ENCODE measurements around the gene VAPB. TPM values are rescaled to one million over a fixed set of nuclear protein-coding genes. Genes with fewer than 3 reads are reported as not detected.

VAPB gene
- total and polyA plus RNA-seq, 2 of the 4 experiments (the other 2 are of a cell fraction), result 9.1 to 26.0 TPM

- H3K4me3 ChIP-seq (ENCODE audit: insufficient read depth, low read depth, low read length), result no peak overlapping the region
- POLR2A ChIA-PET (ENCODE audit: unreplicated experiment), result no interaction called here
- H2AK9ac ChIP-seq (replicated peaks; ENCODE audit: low read depth, low read length, poor library complexity), result no peak overlapping the region
- no TSS peak for BruUV-seq (replicated peaks)
- no peak overlapping the region for H2AK5ac ChIP-seq (ENCODE audit: low read depth, low read length)
- H3K4me2 ChIP-seq (ENCODE audit: low read depth, low read length), result no peak overlapping the region
- no peak overlapping the region for H2BK120ac ChIP-seq (ENCODE audit: low read depth, low read length)
- no peak overlapping the region for H3K9ac ChIP-seq (ENCODE audit: low read depth, low read length)
- in situ Hi-C loops (cut with MboI; ENCODE audit: low sequenced_read_pairs) (no loop called here), intact Hi-C loops (cut with micrococcal nuclease) (no loop called here), dilution Hi-C loops (cut with HindIII; ENCODE audit: low sequenced_read_pairs, unreplicated experiment) (no loop called here)
- H2AFZ ChIP-seq (replicated peaks; ENCODE audit: low read length, poor library complexity), result no peak overlapping the region
- H3K18ac ChIP-seq (ENCODE audit: low read depth, low read length), result no peak overlapping the region
- no peak for TF ChIP-seq RCOR1 (IDR thresholded peaks at IDR 0.05; ENCODE audit: insufficient replicate concordance, low read length)
- no peak for TF ChIP-seq SMC3 (IDR thresholded peaks at IDR 0.05; ENCODE audit: low read depth, low read length)
- no peak for TF ChIP-seq MAZ (IDR thresholded peaks at IDR 0.05; ENCODE audit: borderline replicate concordance, low read depth, low read length)
- TF ChIP-seq FOS (IDR thresholded peaks at IDR 0.05; ENCODE audit: low read depth, low read length), result no peak
- no peak for TF ChIP-seq USF2 (IDR thresholded peaks at IDR 0.05; ENCODE audit: low read depth, low read length)
- no peak for TF ChIP-seq RAD21 (IDR thresholded peaks at IDR 0.05; ENCODE audit: low read length)
- TF ChIP-seq MAFK (IDR thresholded peaks at IDR 0.05; ENCODE audit: low read depth, low read length), result no peak
- no peak for TF ChIP-seq CHD1 (IDR thresholded peaks at IDR 0.05; ENCODE audit: low read depth, low read length)
- TF ChIP-seq CTCF (conservative IDR thresholded peaks at IDR 0.05; ENCODE audit: low read depth, low read length), result no peak
- no peak for TF ChIP-seq NFE2L2 (IDR thresholded peaks at IDR 0.05; ENCODE audit: low read depth, low read length)
- 100% methylated on average over 1 of the region's 13 CpGs; no CpG with 5 or more reads in 1 of the 2 experiments for WGBS, 2 experiments (ENCODE audit: extremely low coverage in 2 of 2, insufficient read length in 1 of 2)
- no peak overlapping the region for H3K4ac ChIP-seq (ENCODE audit: low read depth, low read length)
- peaks cover 0 to under 1% of the 10 kb centered on the region in 2 experiments; a peak in 2 of 4 replicates for H3K79me1 ChIP-seq (ENCODE audit: low read depth in 1 of 2, low read length in 2 of 2)
- H4K5ac ChIP-seq (ENCODE audit: low read depth, low read length), result no peak overlapping the region
- H2BK15ac ChIP-seq (ENCODE audit: low read depth, low read length), result no peak overlapping the region
- H4K20me1 ChIP-seq (ENCODE audit: insufficient read depth, low read length), result no peaks in the 10 kb centered on the region
- H4K8ac ChIP-seq (ENCODE audit: low read depth in 2 of 2, low read length in 2 of 2), result no peak overlapping the region
- no peak overlapping the region for H2BK20ac ChIP-seq (ENCODE audit: low read depth, low read length)
- ATAC-seq (ENCODE audit: low read depth) (no peak), DNase-seq (no peak)
- no peak overlapping the region for H3K23ac ChIP-seq (ENCODE audit: low read depth, low read length)
- H3K9me1 ChIP-seq (ENCODE audit: insufficient read depth, low read length), result peaks cover under 1% of the 10 kb centered on the region
- no peak overlapping the region for H3K27ac ChIP-seq (ENCODE audit: insufficient read depth, low read length)
- CTCF ChIA-PET, result interaction anchor here (0.6 kb wide), 1 partner anchor 148 kb away, joined by 3 read pairs; no protein-coding TSS in a partner anchor
- H3K36me3 ChIP-seq (ENCODE audit: control insufficient read depth, insufficient read depth, low read length), result 0 out of 2 replicates have a peak, but pooled peaks cover 1% of the 10 kb centered on the region
- H3K14ac ChIP-seq (replicated peaks; ENCODE audit: low read depth, low read length), result no peak overlapping the region
- no peak overlapping the region for H3K56ac ChIP-seq (ENCODE audit: extremely low read depth, insufficient read depth, low read length)
- no peak overlapping the region for H2BK5ac ChIP-seq (ENCODE audit: low read depth, low read length, poor library complexity, severe bottlenecking)
- H3K4me1 ChIP-seq (ENCODE audit: control insufficient read depth, insufficient read depth, low read length), result no peaks in the 10 kb centered on the region
- H4K91ac ChIP-seq (ENCODE audit: insufficient read depth, low read depth, low read length), result no peak overlapping the region
- H3K27me3 ChIP-seq (ENCODE audit: control insufficient read depth, insufficient read depth, low read length), result no peaks in the 10 kb centered on the region
- H3K9me3 ChIP-seq (ENCODE audit: control insufficient read depth, insufficient read depth, low read length), result peaks cover 6% of the 10 kb centered on the region; the same call in 1 of the 2 replicates
Observed at GRCh38 chr20:58497724-58498469, 108.9 kb downstream of the VAPB start.

Measured in IMR-90 (cell line).